K562 (cell line): ENCODE data around the gene AKT1S1.

ENCODE experiments used
- ETS1 ChIP-seq: conservative IDR thresholded peaks from 2 replicates; pipeline ENCODE4 v1.6.1; 2011; ENCODE audit warnings: low read depth, mild to moderate bottlenecking, low read length; ENCODE audit not compliant: control insufficient read depth
- GABPB2 ChIP-seq: fragments of 250-450 bp; sonication (Bioruptor Pico); conservative IDR thresholded peaks from 2 replicates; pipeline ENCODE4 v1.5.1; 2021; ENCODE audit warnings: mild to moderate bottlenecking
- ZBTB8A ChIP-seq: fragments of 450-650 bp; IDR thresholded peaks from 2 replicates; pipeline ENCODE4 v1.6.1; 2018; ENCODE audit warnings: mild to moderate bottlenecking, moderate library complexity; ENCODE audit not compliant: partially characterized antibody
- ZZZ3 ChIP-seq: fragments of 450-650 bp; IDR thresholded peaks from 2 replicates; pipeline ENCODE4 v1.6.1; 2016; ENCODE audit warnings: antibody characterized with exemption, mild to moderate bottlenecking, moderate library complexity
- TF ChIP-seq, protein P1 (sequence below), 3 experiments: IDR thresholded peaks in 2 of 3; conservative IDR thresholded peaks in 1 of 3; 2 replicates each; pipeline ENCODE4 v1.5.1; 2011 to 2012; ENCODE audit warnings: low read length in 3 of 3, mild to moderate bottlenecking in 3 of 3, control low read depth in 2 of 3, improper control_type of control experiment in 1 of 3, inconsistent platforms in 1 of 3, low read depth in 1 of 3, mixed read lengths in 1 of 3, moderate library complexity in 1 of 3; ENCODE audit not compliant: insufficient read depth in 2 of 3
- TF ChIP-seq, protein P2 (sequence below): fragments of 450-650 bp; IDR thresholded peaks from 2 replicates; pipeline ENCODE4 v1.6.1; 2018; ENCODE audit not compliant: partially characterized antibody

DNA sequence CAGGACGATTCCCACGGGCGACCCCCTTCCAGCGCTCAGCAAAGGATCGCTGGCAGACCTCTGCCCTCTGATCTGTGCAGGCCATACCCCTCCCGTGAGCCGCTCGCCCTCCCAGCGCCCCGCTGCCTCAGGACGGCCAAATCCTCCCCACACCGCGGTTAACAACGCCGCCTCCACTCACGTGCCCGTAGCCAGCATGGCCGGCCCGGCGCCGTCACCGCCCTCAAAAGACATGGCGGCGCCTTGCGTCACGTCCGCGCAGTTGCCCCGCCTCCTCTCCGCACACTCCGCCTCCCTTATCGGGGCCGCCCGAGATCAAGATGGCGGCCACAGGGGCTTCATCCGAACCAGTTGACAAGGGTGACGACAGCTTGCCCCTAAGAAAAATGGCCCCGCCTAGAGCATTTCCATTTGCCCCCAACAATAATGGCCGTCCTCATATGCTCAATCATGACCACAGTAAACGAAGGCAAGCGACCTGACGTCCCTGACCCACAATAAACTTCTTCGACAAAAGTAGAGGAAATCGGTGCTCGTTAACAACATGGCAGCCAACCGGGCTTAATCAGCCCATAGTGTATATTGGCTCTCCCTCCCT is 634 bp downstream of the AKT1S1 start:
- TF ChIP-seq ETS1 (peak; percentile 80; the same call in 1 of the 2 replicates), ZBTB8A (no peak), ZZZ3 (no peak), GABPB2 (CRISPR knock-in tag) (no peak)
- TF ChIP-seq, protein P1, sequence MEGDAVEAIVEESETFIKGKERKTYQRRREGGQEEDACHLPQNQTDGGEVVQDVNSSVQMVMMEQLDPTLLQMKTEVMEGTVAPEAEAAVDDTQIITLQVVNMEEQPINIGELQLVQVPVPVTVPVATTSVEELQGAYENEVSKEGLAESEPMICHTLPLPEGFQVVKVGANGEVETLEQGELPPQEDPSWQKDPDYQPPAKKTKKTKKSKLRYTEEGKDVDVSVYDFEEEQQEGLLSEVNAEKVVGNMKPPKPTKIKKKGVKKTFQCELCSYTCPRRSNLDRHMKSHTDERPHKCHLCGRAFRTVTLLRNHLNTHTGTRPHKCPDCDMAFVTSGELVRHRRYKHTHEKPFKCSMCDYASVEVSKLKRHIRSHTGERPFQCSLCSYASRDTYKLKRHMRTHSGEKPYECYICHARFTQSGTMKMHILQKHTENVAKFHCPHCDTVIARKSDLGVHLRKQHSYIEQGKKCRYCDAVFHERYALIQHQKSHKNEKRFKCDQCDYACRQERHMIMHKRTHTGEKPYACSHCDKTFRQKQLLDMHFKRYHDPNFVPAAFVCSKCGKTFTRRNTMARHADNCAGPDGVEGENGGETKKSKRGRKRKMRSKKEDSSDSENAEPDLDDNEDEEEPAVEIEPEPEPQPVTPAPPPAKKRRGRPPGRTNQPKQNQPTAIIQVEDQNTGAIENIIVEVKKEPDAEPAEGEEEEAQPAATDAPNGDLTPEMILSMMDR (IDR thresholded peaks at IDR 0.05 in 2 of 3, conservative IDR thresholded peaks at IDR 0.05 in 1 of 3; ENCODE audit: insufficient read depth in 2 of 3, low read depth in 1 of 3, low read length in 3 of 3): no peak
- TF ChIP-seq, protein P2, sequence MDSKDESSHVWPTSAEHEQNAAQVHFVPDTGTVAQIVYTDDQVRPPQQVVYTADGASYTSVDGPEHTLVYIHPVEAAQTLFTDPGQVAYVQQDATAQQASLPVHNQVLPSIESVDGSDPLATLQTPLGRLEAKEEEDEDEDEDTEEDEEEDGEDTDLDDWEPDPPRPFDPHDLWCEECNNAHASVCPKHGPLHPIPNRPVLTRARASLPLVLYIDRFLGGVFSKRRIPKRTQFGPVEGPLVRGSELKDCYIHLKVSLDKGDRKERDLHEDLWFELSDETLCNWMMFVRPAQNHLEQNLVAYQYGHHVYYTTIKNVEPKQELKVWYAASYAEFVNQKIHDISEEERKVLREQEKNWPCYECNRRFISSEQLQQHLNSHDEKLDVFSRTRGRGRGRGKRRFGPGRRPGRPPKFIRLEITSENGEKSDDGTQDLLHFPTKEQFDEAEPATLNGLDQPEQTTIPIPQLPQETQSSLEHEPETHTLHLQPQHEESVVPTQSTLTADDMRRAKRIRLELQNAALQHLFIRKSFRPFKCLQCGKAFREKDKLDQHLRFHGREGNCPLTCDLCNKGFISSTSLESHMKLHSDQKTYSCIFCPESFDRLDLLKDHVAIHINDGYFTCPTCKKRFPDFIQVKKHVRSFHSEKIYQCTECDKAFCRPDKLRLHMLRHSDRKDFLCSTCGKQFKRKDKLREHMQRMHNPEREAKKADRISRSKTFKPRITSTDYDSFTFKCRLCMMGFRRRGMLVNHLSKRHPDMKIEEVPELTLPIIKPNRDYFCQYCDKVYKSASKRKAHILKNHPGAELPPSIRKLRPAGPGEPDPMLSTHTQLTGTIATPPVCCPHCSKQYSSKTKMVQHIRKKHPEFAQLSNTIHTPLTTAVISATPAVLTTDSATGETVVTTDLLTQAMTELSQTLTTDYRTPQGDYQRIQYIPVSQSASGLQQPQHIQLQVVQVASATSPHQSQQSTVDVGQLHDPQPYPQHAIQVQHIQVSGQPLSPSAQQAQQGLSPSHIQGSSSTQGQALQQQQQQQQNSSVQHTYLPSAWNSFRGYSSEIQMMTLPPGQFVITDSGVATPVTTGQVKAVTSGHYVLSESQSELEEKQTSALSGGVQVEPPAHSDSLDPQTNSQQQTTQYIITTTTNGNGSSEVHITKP: no peak
